H1 (cell line): ENCODE data around the gene KCNT1. TPM values are rescaled to one million over a fixed set of nuclear protein-coding genes. Genes with fewer than 3 reads are reported as not detected.

Source experiments
- CTCF ChIA-PET: fragments of 300-600 bp; sonication (Branson Sonifier 250); formaldehyde crosslinking; loops from one replicate; lab custom pipeline; 2021; ENCODE audit not compliant: partially characterized antibody; lab: Charles Lee
- POLR2A ChIA-PET: fragments of 300-600 bp; sonication (Branson Sonifier 250); formaldehyde crosslinking; loops from one replicate; lab custom pipeline; 2021; ENCODE audit warnings: inconsistent platforms; ENCODE audit not compliant: partially characterized antibody; lab: Charles Lee
- DNase-seq, 2 experiments: peaks; one replicate each; pipeline versions ENCODE4 v3.0.0 to v3.0.0-alpha.2; 2010 to 2022; ENCODE audit warnings: low spot score in 2 of 2, low read depth in 1 of 2, mixed read lengths in 1 of 2
- FAIRE-seq: peaks from 2 replicates; lab custom pipeline; 2011; peaks lifted over from hg19 to GRCh38; lab: Jason Lieb, UNC
- H2AFZ ChIP-seq: 2 replicates; pipeline ENCODE4 v1.8.1; 2012; ENCODE audit warnings: low read length, inconsistent platforms
- H2AK5ac ChIP-seq: 2 replicates; pipeline ENCODE4 v1.6.1; 2013; ENCODE audit warnings: low read depth, low read length
- H2BK120ac ChIP-seq: replicated peaks from 2 replicates; pipeline ENCODE3; 2013; ENCODE audit warnings: low read depth, low read length, inconsistent platforms
- H2BK12ac ChIP-seq: 2 replicates; pipeline ENCODE4 v1.6.1; 2013; ENCODE audit warnings: low read depth, low read length
- H2BK15ac ChIP-seq: 2 replicates; pipeline ENCODE4 v1.6.1; 2013; ENCODE audit warnings: low read length
- H2BK20ac ChIP-seq: 2 replicates; pipeline ENCODE4 v1.6.1; 2013; ENCODE audit warnings: low read length
- H2BK5ac ChIP-seq: 2 replicates; pipeline ENCODE4 v1.6.1; 2013; ENCODE audit warnings: low read depth, low read length
- H3K14ac ChIP-seq: 2 replicates; pipeline ENCODE4 v1.6.1; 2013; ENCODE audit warnings: inconsistent platforms; ENCODE audit not compliant: insufficient read length
- H3K18ac ChIP-seq: 2 replicates; pipeline ENCODE4 v1.6.1; 2013; ENCODE audit warnings: low read length; ENCODE audit errors: extremely low read depth
- H3K23ac ChIP-seq: 2 replicates; pipeline ENCODE4 v1.6.1; 2013; ENCODE audit warnings: inconsistent platforms; ENCODE audit not compliant: insufficient read length
- H3K23me2 ChIP-seq: 2 replicates; pipeline ENCODE4 v1.6.1; 2013; ENCODE audit warnings: low read depth, low read length
- H3K27ac ChIP-seq: 2 replicates; pipeline ENCODE4 v1.6.1; 2011; ENCODE audit warnings: low read depth, low read length, inconsistent platforms
- H3K27me3 ChIP-seq, 4 experiments: replicated peaks in 1 of 4; 1 replicate in 1 of 4; 2 replicates in 3 of 4; pipeline versions ENCODE4 v1.6.1 to v1.8.1; 2011 to 2013; ENCODE audit warnings: low read length in 3 of 4, mild to moderate bottlenecking in 3 of 4, inconsistent platforms in 2 of 4, mixed read lengths in 2 of 4, moderate library complexity in 1 of 4; ENCODE audit not compliant: control insufficient read depth in 3 of 4, insufficient read depth in 3 of 4; ENCODE audit errors: extremely low read depth in 1 of 4
- H3K36me3 ChIP-seq, 4 experiments: 2 replicates each; pipeline versions ENCODE4 v1.6.1 to v1.8.1; 2011 to 2013; ENCODE audit warnings: mild to moderate bottlenecking in 4 of 4, low read length in 3 of 4, moderate library complexity in 2 of 4, control low read depth in 1 of 4, inconsistent platforms in 1 of 4; ENCODE audit not compliant: insufficient read depth in 4 of 4, control insufficient read depth in 2 of 4
- H3K4ac ChIP-seq: replicated peaks from 2 replicates; pipeline ENCODE3; 2013; ENCODE audit warnings: low read length, low read depth, mixed read lengths, inconsistent platforms; ENCODE audit not compliant: insufficient read length
- H3K4me1 ChIP-seq, 4 experiments: replicated peaks in 1 of 4; 1 replicate in 1 of 4; 2 replicates in 3 of 4; pipeline versions ENCODE4 v1.6.1 to v1.8.1; 2011 to 2013; ENCODE audit warnings: low read length in 3 of 4, inconsistent platforms in 2 of 4, mixed read lengths in 1 of 4; ENCODE audit not compliant: insufficient read depth in 4 of 4, control insufficient read depth in 3 of 4
- H3K4me2 ChIP-seq, 2 experiments: 2 replicates each; pipeline versions ENCODE4 v1.6.1 to v1.8.1; 2011 to 2013; ENCODE audit warnings: low read depth in 2 of 2, low read length in 2 of 2, control low read depth in 1 of 2, inconsistent platforms in 1 of 2, mild to moderate bottlenecking in 1 of 2; ENCODE audit not compliant: insufficient read depth in 1 of 2
- H3K4me3 ChIP-seq, 4 experiments: fragments of 200-600, 300-600 bp in 1 of 4; sonication (generic), shearing (Covaris generic), sonication (Bioruptor Twin) in 1 of 4; 2 replicates each; pipeline versions ENCODE4 v1.5.1 to v1.8.1; 2011 to 2016; ENCODE audit warnings: low read length in 4 of 4, low read depth in 3 of 4, control low read depth in 2 of 4, inconsistent platforms in 2 of 4, mild to moderate bottlenecking in 2 of 4, mixed read lengths in 1 of 4, moderate library complexity in 1 of 4; ENCODE audit not compliant: insufficient read depth in 2 of 4; ENCODE audit errors: extremely low read depth in 1 of 4
- H3K56ac ChIP-seq: replicated peaks from 2 replicates; pipeline ENCODE3; 2013; ENCODE audit warnings: low read depth, mild to moderate bottlenecking, mixed read lengths, low read length, inconsistent platforms; ENCODE audit not compliant: insufficient read length
- H3K79me1 ChIP-seq: 2 replicates; pipeline ENCODE4 v1.6.1; 2013; ENCODE audit warnings: low read depth, low read length, control low read depth
- H3K79me2 ChIP-seq, 2 experiments: 2 replicates each; pipeline versions ENCODE4 v1.6.1 to v1.8.1; 2012 to 2013; ENCODE audit warnings: low read length in 2 of 2, mild to moderate bottlenecking in 2 of 2, inconsistent platforms in 1 of 2; ENCODE audit not compliant: insufficient read depth in 2 of 2, control insufficient read depth in 1 of 2
- H3K9ac ChIP-seq, 4 experiments: replicated peaks in 1 of 4; 1 replicate in 1 of 4; 2 replicates in 3 of 4; pipeline versions ENCODE4 v1.6.1 to v1.8.1; 2011 to 2013; ENCODE audit warnings: low read depth in 3 of 4, low read length in 3 of 4, control low read depth in 2 of 4, mild to moderate bottlenecking in 2 of 4, moderate library complexity in 2 of 4, inconsistent platforms in 1 of 4; ENCODE audit errors: extremely low read depth in 1 of 4
- H3K9me3 ChIP-seq, 2 experiments: 2 replicates each; pipeline versions ENCODE4 v1.6.1 to v1.8.1; 2012 to 2013; ENCODE audit warnings: mild to moderate bottlenecking in 2 of 2, moderate library complexity in 2 of 2, control low read depth in 1 of 2, inconsistent platforms in 1 of 2, low read depth in 1 of 2, low read length in 1 of 2, mixed read lengths in 1 of 2; ENCODE audit not compliant: insufficient read depth in 2 of 2
- H4K20me1 ChIP-seq, 2 experiments: replicated peaks in 1 of 2; 2 replicates each; pipeline versions ENCODE3 to v1.8.1; 2011 to 2013; ENCODE audit warnings: inconsistent platforms in 2 of 2, low read length in 2 of 2, mild to moderate bottlenecking in 1 of 2; ENCODE audit not compliant: insufficient read depth in 2 of 2, control insufficient read depth in 1 of 2
- H4K5ac ChIP-seq: 2 replicates; pipeline ENCODE4 v1.6.1; 2013; ENCODE audit warnings: low read length, low read depth, mixed read lengths, inconsistent platforms; ENCODE audit not compliant: insufficient read length
- H4K8ac ChIP-seq: 2 replicates; pipeline ENCODE4 v1.8.0; 2013; ENCODE audit warnings: mild to moderate bottlenecking, moderate library complexity, low read length, inconsistent platforms; ENCODE audit not compliant: insufficient read depth; ENCODE audit errors: extremely low read depth
- H4K91ac ChIP-seq: replicated peaks from 2 replicates; pipeline ENCODE3; 2013; ENCODE audit warnings: low read length, mixed read lengths, inconsistent platforms; ENCODE audit not compliant: insufficient read length
- CREB1 ChIP-seq: IDR thresholded peaks from 2 replicates; pipeline ENCODE4 v1.6.1; 2012; ENCODE audit warnings: inconsistent platforms
- CTBP2 ChIP-seq: IDR thresholded peaks from 2 replicates; pipeline ENCODE4 v1.7.0; 2011; ENCODE audit warnings: borderline replicate concordance, mild to moderate bottlenecking, moderate library complexity, mixed read lengths, low read length; ENCODE audit not compliant: insufficient read depth, insufficient read length
- EP300 ChIP-seq, 2 experiments: IDR thresholded peaks; 1 replicate in 1 of 2; 2 replicates in 1 of 2; pipeline ENCODE4 v1.6.1; 2011 to 2012; ENCODE audit warnings: low read depth in 2 of 2, low read length in 2 of 2, mild to moderate bottlenecking in 2 of 2, borderline replicate concordance in 1 of 2, inconsistent platforms in 1 of 2, moderate library complexity in 1 of 2
- JUN ChIP-seq: IDR thresholded peaks from 2 replicates; pipeline ENCODE4 v1.6.1; 2011; ENCODE audit warnings: low read depth, mild to moderate bottlenecking, improper control_type of control experiment, low read length
- NRF1 ChIP-seq: IDR thresholded peaks from 2 replicates; pipeline ENCODE4 v1.6.1; 2011; ENCODE audit warnings: mild to moderate bottlenecking, low read depth, low read length, improper control_type of control experiment
- POU5F1 ChIP-seq: IDR thresholded peaks from 2 replicates; pipeline ENCODE4 v1.6.1; 2011; ENCODE audit warnings: low read depth, mild to moderate bottlenecking, low read length, moderate library complexity
- RAD21 ChIP-seq, 2 experiments: IDR thresholded peaks in 1 of 2; conservative IDR thresholded peaks in 1 of 2; 2 replicates each; pipeline ENCODE4 v1.6.1; 2011; ENCODE audit warnings: low read depth in 2 of 2, low read length in 2 of 2, improper control_type of control experiment in 1 of 2, inconsistent platforms in 1 of 2, mild to moderate bottlenecking in 1 of 2, moderate library complexity in 1 of 2
- RFX5 ChIP-seq: IDR thresholded peaks from 2 replicates; pipeline ENCODE4 v1.6.1; 2011; ENCODE audit warnings: low read depth, low read length, improper control_type of control experiment, borderline replicate concordance
- RXRA ChIP-seq: IDR thresholded peaks from 2 replicates; pipeline ENCODE4 v1.6.1; 2011; ENCODE audit warnings: low read depth, mild to moderate bottlenecking, low read length, moderate library complexity; ENCODE audit not compliant: insufficient read depth
- SIN3A ChIP-seq, 2 experiments: IDR thresholded peaks in 1 of 2; conservative IDR thresholded peaks in 1 of 2; 2 replicates each; pipeline ENCODE4 v1.6.1; 2011 to 2012; ENCODE audit warnings: low read length in 2 of 2, improper control_type of control experiment in 1 of 2, low read depth in 1 of 2, mild to moderate bottlenecking in 1 of 2
- SP2 ChIP-seq: IDR thresholded peaks from 2 replicates; pipeline ENCODE4 v1.6.1; 2012; ENCODE audit warnings: mild to moderate bottlenecking, low read length, inconsistent platforms
- SUZ12 ChIP-seq: fragments of 200-600 bp; sonication (generic); IDR thresholded peaks from 2 replicates; pipeline ENCODE4 v1.6.1; 2012; ENCODE audit warnings: mild to moderate bottlenecking, inconsistent platforms, low read length, moderate library complexity, mixed read lengths
- TAF7 ChIP-seq: optimal IDR thresholded peaks from 2 replicates; pipeline ENCODE3; 2011; ENCODE audit warnings: low read depth, mild to moderate bottlenecking, inconsistent platforms, low read length, moderate library complexity, borderline replicate concordance
- ZNF274 ChIP-seq: IDR thresholded peaks from 2 replicates; pipeline ENCODE4 v1.7.0; 2012; ENCODE audit warnings: low read length, borderline replicate concordance; ENCODE audit errors: extremely low read depth
- WGBS, 2 experiments: shearing (Covaris generic) in 1 of 2; methylation state at CpG; one replicate each; pipeline versions ENCODE4 v1.1.6 to v1.1.7; 2013 to 2015; ENCODE audit warnings: low lambda C conversion rate in 2 of 2, mixed read lengths in 2 of 2, inconsistent platforms in 1 of 2, low coverage in 1 of 2, missing lambda C conversion rate in 1 of 2; ENCODE audit not compliant: insufficient replicate concordance in 2 of 2, insufficient coverage in 1 of 2, insufficient read length in 1 of 2; ENCODE audit errors: extremely low coverage in 1 of 2, missing lambda C conversion rate in 1 of 2; 5-methylcytosine and 5-hydroxymethylcytosine counted together
- polyA plus RNA-seq, 7 experiments: library from polyadenylated mRNA; depleted of rRNA in 3 of 7; stranded (reverse) in 5 of 7; unstranded in 2 of 7; fragments of >200 nt in 5 of 7; fragments of 200-250 nt in 2 of 7; gene quantifications; 1 replicate in 5 of 7; 2 replicates in 1 of 7; 4 replicates in 1 of 7; pipeline versions ENCODE4 v1.2.1 to v1.2.3, GENCODE V29; 2011 to 2013; ENCODE audit warnings: missing spikeins in 2 of 7, mixed read lengths in 2 of 7
- total RNA-seq: library from RNA; stranded (reverse); fragmentation: NEBNext Ultra II Directional; extraction: Animal tissue kit (Norgen Biotek cat#: 25700); gene quantifications from 2 replicates; pipeline ENCODE4 v1.2.1, GENCODE V29; 2021

KCNT1 gene
- total and polyA plus RNA-seq, 2 of the 8 experiments (the other 6 are each of a cell fraction or from before 2014, with no cell fraction given) = 0.13 to 0.20 TPM

DNA sequence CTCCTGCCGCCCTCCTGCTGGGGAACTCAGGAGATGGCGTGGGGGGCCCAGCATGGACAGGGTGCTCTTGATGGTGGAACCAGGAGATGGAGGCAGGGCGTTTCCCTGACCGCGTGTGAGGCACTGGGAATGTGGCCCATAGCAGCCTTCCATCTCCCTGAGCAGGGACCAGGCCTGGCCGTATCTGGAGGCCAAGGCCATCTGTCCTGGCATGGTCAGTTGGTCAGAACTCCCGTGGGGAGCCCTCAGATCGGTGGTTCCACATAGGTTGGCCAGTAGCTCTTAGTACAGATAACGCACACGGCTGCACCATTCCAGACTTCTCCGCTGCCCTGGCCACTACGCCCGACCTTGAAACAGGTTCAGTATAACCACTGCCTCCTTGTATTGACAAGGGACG is 77.6 kb downstream of the KCNT1 start:
- no peak overlapping the region for H2AK5ac ChIP-seq
- TF ChIP-seq SIN3A (conservative IDR thresholded peaks at IDR 0.05 in 1 of 2, IDR thresholded peaks at IDR 0.05 in 1 of 2; ENCODE audit: low read depth in 1 of 2, low read length in 2 of 2) (no peak), CTBP2 (no peak), EP300 (IDR thresholded peaks at IDR 0.05; ENCODE audit: borderline replicate concordance in 1 of 2, low read depth in 2 of 2, low read length in 2 of 2) (no peak), RAD21 (IDR thresholded peaks at IDR 0.05 in 1 of 2, conservative IDR thresholded peaks at IDR 0.05 in 1 of 2; ENCODE audit: low read depth in 2 of 2, low read length in 2 of 2) (no peak), RXRA (no peak), SP2 (no peak), CREB1 (no peak), SUZ12 (no peak), JUN (no peak), TAF7 (no peak), POU5F1 (no peak), ZNF274 (no peak), RFX5 (no peak), NRF1 (no peak)
- no peaks in the 10 kb centered on the region for H3K9me3 ChIP-seq
- no peak overlapping the region for H4K91ac ChIP-seq
- FAIRE-seq = no peak
- no peak overlapping the region for H3K23ac ChIP-seq
- H3K23me2 ChIP-seq = no peaks in the 10 kb centered on the region
- H3K27me3 ChIP-seq = no peaks in the 10 kb centered on the region
- no peak for DNase-seq
- H3K9ac ChIP-seq = no peak overlapping the region
- ChIA-PET CTCF (interaction anchor here (0.6 to 2.8 kb wide), 4 partner anchors 17 to 1018 kb away, joined by 3 to 16 read pairs (median 3); no protein-coding TSS in a partner anchor), POLR2A (no interaction called here)
- H4K8ac ChIP-seq = no peak overlapping the region
- H2AFZ ChIP-seq = no peak overlapping the region
- H3K4me3 ChIP-seq = no peak overlapping the region
- no peaks in the 10 kb centered on the region; a peak in 1 of 7 replicates for H3K4me1 ChIP-seq
- H2BK120ac ChIP-seq = no peak overlapping the region
- no peak overlapping the region for H3K27ac ChIP-seq
- no peak overlapping the region for H2BK12ac ChIP-seq
- no peak overlapping the region for H4K5ac ChIP-seq
- H3K18ac ChIP-seq = no peak overlapping the region
- no peak overlapping the region for H2BK20ac ChIP-seq
- H3K79me2 ChIP-seq = no peaks in the 10 kb centered on the region
- no peak overlapping the region for H2BK5ac ChIP-seq
- no peak overlapping the region for H2BK15ac ChIP-seq
- H3K56ac ChIP-seq = no peak overlapping the region
- no peak overlapping the region for H3K14ac ChIP-seq
- no peaks in the 10 kb centered on the region for H3K79me1 ChIP-seq
- H3K4ac ChIP-seq = no peak overlapping the region
- no peak overlapping the region for H3K4me2 ChIP-seq
- H4K20me1 ChIP-seq = no peaks in the 10 kb centered on the region
- WGBS, 2 experiments = 93% methylated on average over 14 of the region's 14 CpGs; no CpG with 5 or more reads in 1 of the 2 experiments
- H3K36me3 ChIP-seq = no peaks in the 10 kb centered on the region
